ENCODE measurements around the gene CBX1. TPM values are rescaled to one million over a fixed set of nuclear protein-coding genes. Genes with fewer than 3 reads are reported as not detected.
A peak's percentile ranks its signal among the peaks of the same experiment; 100 is the strongest.

The CBX1 gene
- polyA plus RNA-seq (2013, experiment 1 of 2): 194 TPM
- 198 TPM for polyA plus RNA-seq (2013, experiment 2 of 2)

- no peak within 1 kb of the TSS for H2AK5ac ChIP-seq (ENCODE audit: low read depth, low read length)
- peak within 1 kb of the TSS; percentile 96 for H3K27ac ChIP-seq (replicated peaks; ENCODE audit: low read length)
- H3K9me3 ChIP-seq (replicated peaks in 1 of 2; ENCODE audit: control insufficient read depth in 2 of 2, insufficient read depth in 1 of 2, low read depth in 1 of 2, low read length in 2 of 2): peaks cover 0 to 3% of the 10 kb centered on the region in 2 donors
- no peak within 1 kb of the TSS for H3K4ac ChIP-seq (ENCODE audit: low read length)
- H3K4me2 ChIP-seq (ENCODE audit: insufficient read depth, low read length, poor library complexity, severe bottlenecking): peak within 1 kb of the TSS; percentile 73
- no CpG with 5 or more reads among the region's 79 CpGs for WGBS, 2 donors (ENCODE audit: extremely low coverage in 2 of 2, insufficient read length in 2 of 2, insufficient replicate concordance in 1 of 2)
- peak within 1 kb of the TSS; percentile 88 for H2AFZ ChIP-seq (ENCODE audit: low read length)
- peak within 1 kb of the TSS; percentile 79 for H2BK5ac ChIP-seq (ENCODE audit: low read length)
- no peak within 1 kb of the TSS for H4K91ac ChIP-seq (ENCODE audit: low read depth, low read length, poor library complexity)
- H2BK15ac ChIP-seq (ENCODE audit: low read length): no peak within 1 kb of the TSS
- H2BK12ac ChIP-seq (ENCODE audit: low read length): no peak within 1 kb of the TSS
- DNase-seq (ENCODE audit: low spot score): peak; percentile 94
- H2BK120ac ChIP-seq (ENCODE audit: low read depth, low read length): peak within 1 kb of the TSS; percentile 66
- H3K4me3 ChIP-seq (ENCODE audit: low read length in 2 of 2): peak within 1 kb of the TSS; percentile 83 to 95
- H3K18ac ChIP-seq (ENCODE audit: low read length): peak within 1 kb of the TSS; percentile 96
- H3K23ac ChIP-seq (ENCODE audit: low read depth, low read length, poor library complexity): peak within 1 kb of the TSS; percentile 70
- H3K79me1 ChIP-seq (ENCODE audit: low read depth, low read length): peaks cover 3% of the 10 kb centered on the region
- peaks cover 2 to 24% of the 10 kb centered on the region in 2 donors for H3K36me3 ChIP-seq (replicated peaks in 1 of 2; ENCODE audit: control insufficient read depth in 2 of 2, insufficient read depth in 2 of 2, low read length in 2 of 2)
- H3K27me3 ChIP-seq (ENCODE audit: control insufficient read depth in 3 of 3, insufficient read depth in 3 of 3, low read depth in 1 of 3, low read length in 3 of 3): no peaks in the 10 kb centered on the region
- H3K4me1 ChIP-seq (ENCODE audit: control insufficient read depth in 2 of 2, insufficient read depth in 1 of 2, low read depth in 1 of 2, low read length in 2 of 2): no peaks in the 10 kb centered on the region
- peak within 1 kb of the TSS; percentile 94 for H3K9ac ChIP-seq (ENCODE audit: low read depth, low read length, poor library complexity)
- peak within 1 kb of the TSS; percentile 97 for H3K14ac ChIP-seq (ENCODE audit: low read length)
- peak within 1 kb of the TSS; percentile 43 for H4K8ac ChIP-seq (ENCODE audit: low read depth, low read length)
These were observed at the start of gene CBX1 for GRCh38 chr17:48101012-48101720. Gene CBX1 (minus strand): TSS chr17:48101478. CDS start chr17:48077004, 24,474 bp downstream.

- DNase-seq (ENCODE audit: low spot score): no peak
- H2BK12ac ChIP-seq (ENCODE audit: low read length): no peak overlapping the region
- H3K14ac ChIP-seq (ENCODE audit: low read length): no peak overlapping the region
- H3K79me1 ChIP-seq (ENCODE audit: low read depth, low read length): no peaks in the 10 kb centered on the region
- H3K27ac ChIP-seq (replicated peaks; ENCODE audit: low read length): no peak overlapping the region
- H2BK5ac ChIP-seq (ENCODE audit: low read length): no peak overlapping the region
- no peak overlapping the region for H3K9ac ChIP-seq (ENCODE audit: low read depth, low read length, poor library complexity)
- no peak overlapping the region for H4K8ac ChIP-seq (ENCODE audit: low read depth, low read length)
- no peak overlapping the region for H2AFZ ChIP-seq (ENCODE audit: low read length)
- H2BK15ac ChIP-seq (ENCODE audit: low read length): no peak overlapping the region
- H3K4ac ChIP-seq (ENCODE audit: low read length): no peak overlapping the region
- H3K4me1 ChIP-seq (ENCODE audit: control insufficient read depth in 2 of 2, insufficient read depth in 1 of 2, low read depth in 1 of 2, low read length in 2 of 2): peaks cover 11 to 24% of the 10 kb centered on the region in 2 donors
- H3K18ac ChIP-seq (ENCODE audit: low read length): no peak overlapping the region
- no CpG with 5 or more reads among the region's 11 CpGs for WGBS, 2 donors (ENCODE audit: extremely low coverage in 2 of 2, insufficient read length in 2 of 2, insufficient replicate concordance in 1 of 2)
- H3K27me3 ChIP-seq (ENCODE audit: control insufficient read depth in 3 of 3, insufficient read depth in 3 of 3, low read depth in 1 of 3, low read length in 3 of 3): peaks cover 0 to 30% (median 0%) of the 10 kb centered on the region in 3 experiments
- H3K9me3 ChIP-seq (replicated peaks in 1 of 2; ENCODE audit: control insufficient read depth in 2 of 2, insufficient read depth in 1 of 2, low read depth in 1 of 2, low read length in 2 of 2): no peaks in the 10 kb centered on the region
- no peak overlapping the region for H3K23ac ChIP-seq (ENCODE audit: low read depth, low read length, poor library complexity)
- H3K36me3 ChIP-seq (replicated peaks in 1 of 2; ENCODE audit: control insufficient read depth in 2 of 2, insufficient read depth in 2 of 2, low read length in 2 of 2): no peaks in the 10 kb centered on the region
- no peak overlapping the region for H2AK5ac ChIP-seq (ENCODE audit: low read depth, low read length)
- H4K91ac ChIP-seq (ENCODE audit: low read depth, low read length, poor library complexity): no peak overlapping the region
- no peak overlapping the region for H3K4me2 ChIP-seq (ENCODE audit: insufficient read depth, low read length, poor library complexity, severe bottlenecking)
- no peak overlapping the region for H2BK120ac ChIP-seq (ENCODE audit: low read depth, low read length)
- H3K4me3 ChIP-seq (ENCODE audit: low read length in 2 of 2): no peak overlapping the region
These were observed 49.3 kb upstream of the CBX1 start for GRCh38 chr17:48150597-48151001.

GRCh38 chr17:48149787-48150463 is 48.6 kb upstream of the CBX1 start:
- H3K36me3 ChIP-seq (replicated peaks in 1 of 2; ENCODE audit: control insufficient read depth in 2 of 2, insufficient read depth in 2 of 2, low read length in 2 of 2): no peaks in the 10 kb centered on the region
- no peak overlapping the region for H2BK5ac ChIP-seq (ENCODE audit: low read length)
- no peak overlapping the region for H2AFZ ChIP-seq (ENCODE audit: low read length)
- peaks cover 0 to 28% (median 0%) of the 10 kb centered on the region in 3 experiments for H3K27me3 ChIP-seq (ENCODE audit: control insufficient read depth in 3 of 3, insufficient read depth in 3 of 3, low read depth in 1 of 3, low read length in 3 of 3)
- H3K4me1 ChIP-seq (ENCODE audit: control insufficient read depth in 2 of 2, insufficient read depth in 1 of 2, low read depth in 1 of 2, low read length in 2 of 2): peaks cover 11 to 24% of the 10 kb centered on the region in 2 donors
- no peak overlapping the region for H3K4me3 ChIP-seq (ENCODE audit: low read length in 2 of 2)
- no peak overlapping the region for H3K27ac ChIP-seq (replicated peaks; ENCODE audit: low read length)
- WGBS, 2 donors (ENCODE audit: extremely low coverage in 2 of 2, insufficient read length in 2 of 2, insufficient replicate concordance in 1 of 2): no CpG with 5 or more reads among the region's 4 CpGs
- H4K91ac ChIP-seq (ENCODE audit: low read depth, low read length, poor library complexity): no peak overlapping the region
- no peak overlapping the region for H3K23ac ChIP-seq (ENCODE audit: low read depth, low read length, poor library complexity)
- H3K9me3 ChIP-seq (replicated peaks in 1 of 2; ENCODE audit: control insufficient read depth in 2 of 2, insufficient read depth in 1 of 2, low read depth in 1 of 2, low read length in 2 of 2): no peaks in the 10 kb centered on the region
- no peak overlapping the region for H2AK5ac ChIP-seq (ENCODE audit: low read depth, low read length)
- no peak for DNase-seq (ENCODE audit: low spot score)
- no peak overlapping the region for H3K9ac ChIP-seq (ENCODE audit: low read depth, low read length, poor library complexity)
- no peak overlapping the region for H3K18ac ChIP-seq (ENCODE audit: low read length)
- no peak overlapping the region for H2BK12ac ChIP-seq (ENCODE audit: low read length)
- H3K4ac ChIP-seq (ENCODE audit: low read length): no peak overlapping the region
- no peak overlapping the region for H2BK15ac ChIP-seq (ENCODE audit: low read length)
- H3K79me1 ChIP-seq (ENCODE audit: low read depth, low read length): no peaks in the 10 kb centered on the region
- H2BK120ac ChIP-seq (ENCODE audit: low read depth, low read length): no peak overlapping the region
- H3K14ac ChIP-seq (ENCODE audit: low read length): no peak overlapping the region
- no peak overlapping the region for H3K4me2 ChIP-seq (ENCODE audit: insufficient read depth, low read length, poor library complexity, severe bottlenecking)
- H4K8ac ChIP-seq (ENCODE audit: low read depth, low read length): no peak overlapping the region

All from neuronal stem cell (in vitro differentiated cells).